ENCODE results near the gene TRIM13. TPM values are rescaled to one million over a fixed set of nuclear protein-coding genes. Genes with fewer than 3 reads are reported as not detected.

Gene TRIM13
- total and polyA plus RNA-seq, 2 of the 13 experiments (the other 11 are each of a cell fraction or from before 2014, with no cell fraction given): 22.0 to 24.4 TPM

DNA sequence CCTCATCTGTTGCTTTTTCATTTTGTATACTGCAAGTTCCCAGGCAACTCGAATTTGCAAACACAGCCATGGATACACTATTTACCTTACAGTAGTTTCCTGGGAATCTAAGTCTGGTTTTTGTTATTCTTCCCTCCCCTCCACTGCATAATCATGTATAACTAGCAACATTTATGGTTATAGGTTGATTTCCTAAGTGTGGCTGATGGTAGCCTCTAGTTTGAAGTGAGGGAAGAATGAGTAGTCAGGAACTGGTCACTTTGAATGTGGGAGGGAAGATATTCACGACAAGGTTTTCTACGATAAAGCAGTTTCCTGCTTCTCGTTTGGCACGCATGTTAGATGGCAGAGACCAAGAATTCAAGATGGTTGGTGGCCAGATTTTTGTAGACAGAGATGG, 18.4 kb downstream of the TRIM13 start, which contains the start of gene KCNRG:
Gene KCNRG, plus strand, starts transcription at position 187 of the 400 bp plus-strand sequence. Its CDS starts 50 bp downstream, at position 237.
- H3K4me1 ChIP-seq (ENCODE audit: insufficient read depth, low read length): no peaks in the 10 kb centered on the region
- peaks cover 4 to 20% of the 10 kb centered on the region in 2 experiments; a peak in 4 of 5 replicates for H3K36me3 ChIP-seq (replicated peaks in 1 of 2; ENCODE audit: control insufficient read depth in 1 of 2, insufficient read depth in 2 of 2, low read length in 2 of 2)
- no peak within 1 kb of the TSS for H3K4me3 ChIP-seq (replicated peaks in 1 of 3; ENCODE audit: insufficient read depth in 1 of 3, low read depth in 2 of 3, low read length in 3 of 3)
- no peak for ATAC-seq
- no peak for FAIRE-seq
- WGBS (ENCODE audit: low lambda C conversion rate): 97% methylated on average over 5 of the region's 5 CpGs
- no peak within 1 kb of the TSS for H3K4me2 ChIP-seq (ENCODE audit: low read depth, low read length)
- intact Hi-C loops (cut with micrococcal nuclease; ENCODE audit: unreplicated experiment) (no loop called here), in situ Hi-C loops (cut with HindIII; ENCODE audit: extremely low pct_ligation_motif_present, low pct_unique_long_range_greater_than_20kb) (no loop called here)
- ChIA-PET CTCF (ENCODE audit: low intra/inter-chr PET ratio, low total read pairs) (no interaction called here), POLR2A (interaction anchor here (1.3 kb wide), 1 partner anchor 18 kb away, joined by 9 read pairs; the partner anchor contains the start of gene TRIM13)
- no peaks in the 10 kb centered on the region for H4K20me1 ChIP-seq (ENCODE audit: insufficient read depth, low read length)
- no peak within 1 kb of the TSS for H2AFZ ChIP-seq (ENCODE audit: low read length)
- no TSS peak for BruUV-seq (replicated peaks)
- no peak within 1 kb of the TSS for H3K9ac ChIP-seq (ENCODE audit: insufficient read depth, low read depth, low read length)
- no peak for TF ChIP-seq SMC3 (IDR thresholded peaks at IDR 0.05; ENCODE audit: low read length)
- TF ChIP-seq ZNF724P (CRISPR knock-in tag; IDR thresholded peaks at IDR 0.05; ENCODE audit: borderline replicate concordance): no peak
- peaks cover 6% of the 10 kb centered on the region for H3K79me2 ChIP-seq (ENCODE audit: insufficient read depth, low read length)
- no peak within 1 kb of the TSS for H3K27ac ChIP-seq (ENCODE audit: extremely low read length, insufficient read depth, low read length)
- H3K27me3 ChIP-seq (ENCODE audit: control insufficient read depth in 1 of 2, insufficient read depth in 2 of 2, low read length in 2 of 2): no peaks in the 10 kb centered on the region
- no peak for DNase-seq (ENCODE audit: low spot score)
- H3K9me3 ChIP-seq (ENCODE audit: low read length): no peaks in the 10 kb centered on the region

DNA sequence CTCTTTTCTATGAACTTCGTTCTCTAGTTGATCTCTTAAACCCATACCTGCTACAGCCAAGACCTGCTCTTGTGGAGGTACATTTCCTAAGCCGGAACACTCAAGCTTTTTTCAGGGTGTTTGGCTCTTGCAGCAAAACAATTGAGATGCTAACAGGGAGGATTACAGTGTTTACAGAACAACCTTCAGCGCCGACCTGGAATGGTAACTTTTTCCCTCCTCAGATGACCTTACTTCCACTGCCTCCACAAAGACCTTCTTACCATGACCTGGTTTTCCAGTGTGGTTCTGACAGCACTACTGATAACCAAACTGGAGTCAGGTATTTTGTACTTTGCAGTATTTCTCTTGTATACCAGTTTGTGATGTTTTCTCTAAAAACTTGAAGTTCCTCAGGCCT, 18.9 kb downstream of the TRIM13 start:
- WGBS (ENCODE audit: low lambda C conversion rate): 93% methylated on average over 4 of the region's 4 CpGs
- Histone ChIP-seq H3K4me2 (ENCODE audit: low read depth, low read length) (no peak overlapping the region), H3K9ac (ENCODE audit: insufficient read depth, low read depth, low read length) (no peak overlapping the region), H3K4me1 (ENCODE audit: insufficient read depth, low read length) (no peaks in the 10 kb centered on the region), H3K27me3 (ENCODE audit: control insufficient read depth in 1 of 2, insufficient read depth in 2 of 2, low read length in 2 of 2) (no peaks in the 10 kb centered on the region), H2AFZ (ENCODE audit: low read length) (no peak overlapping the region), H3K27ac (ENCODE audit: extremely low read length, insufficient read depth, low read length) (no peak overlapping the region), H3K4me3 (replicated peaks in 1 of 3; ENCODE audit: insufficient read depth in 1 of 3, low read depth in 2 of 3, low read length in 3 of 3) (no peak overlapping the region), H4K20me1 (ENCODE audit: insufficient read depth, low read length) (no peaks in the 10 kb centered on the region), H3K36me3 (replicated peaks in 1 of 2; ENCODE audit: control insufficient read depth in 1 of 2, insufficient read depth in 2 of 2, low read length in 2 of 2) (peaks cover 4 to 18% of the 10 kb centered on the region in 2 experiments; a peak in 4 of 5 replicates), H3K9me3 (ENCODE audit: low read length) (no peaks in the 10 kb centered on the region), H3K79me2 (ENCODE audit: insufficient read depth, low read length) (peaks cover 6% of the 10 kb centered on the region)
- ChIA-PET POLR2A (no interaction called here), CTCF (ENCODE audit: low intra/inter-chr PET ratio, low total read pairs) (no interaction called here)
- ATAC-seq (no peak), DNase-seq (ENCODE audit: low spot score) (no peak), FAIRE-seq (no peak)
- in situ Hi-C loops (cut with HindIII; ENCODE audit: extremely low pct_ligation_motif_present, low pct_unique_long_range_greater_than_20kb) (no loop called here), intact Hi-C loops (cut with micrococcal nuclease; ENCODE audit: unreplicated experiment) (no loop called here)
- BruUV-seq (replicated peaks): no TSS peak
- no peak for TF ChIP-seq NR2C2 (CRISPR knock-in tag; IDR thresholded peaks at IDR 0.05; ENCODE audit: borderline replicate concordance)
- TF ChIP-seq FOXJ3 (CRISPR knock-in tag; IDR thresholded peaks at IDR 0.05; ENCODE audit: borderline replicate concordance): no peak
- TF ChIP-seq ZNF556 (CRISPR knock-in tag; IDR thresholded peaks at IDR 0.05; ENCODE audit: borderline replicate concordance): no peak
- TF ChIP-seq JUNB (CRISPR knock-in tag; IDR thresholded peaks at IDR 0.05; ENCODE audit: borderline replicate concordance): no peak
- no peak for TF ChIP-seq ZFP91 (CRISPR knock-in tag; IDR thresholded peaks at IDR 0.05; ENCODE audit: borderline replicate concordance)
- no peak for TF ChIP-seq ZNF678 (CRISPR knock-in tag; IDR thresholded peaks at IDR 0.05)
- no peak for TF ChIP-seq ARNT (IDR thresholded peaks at IDR 0.05)
- TF ChIP-seq, protein P1, sequence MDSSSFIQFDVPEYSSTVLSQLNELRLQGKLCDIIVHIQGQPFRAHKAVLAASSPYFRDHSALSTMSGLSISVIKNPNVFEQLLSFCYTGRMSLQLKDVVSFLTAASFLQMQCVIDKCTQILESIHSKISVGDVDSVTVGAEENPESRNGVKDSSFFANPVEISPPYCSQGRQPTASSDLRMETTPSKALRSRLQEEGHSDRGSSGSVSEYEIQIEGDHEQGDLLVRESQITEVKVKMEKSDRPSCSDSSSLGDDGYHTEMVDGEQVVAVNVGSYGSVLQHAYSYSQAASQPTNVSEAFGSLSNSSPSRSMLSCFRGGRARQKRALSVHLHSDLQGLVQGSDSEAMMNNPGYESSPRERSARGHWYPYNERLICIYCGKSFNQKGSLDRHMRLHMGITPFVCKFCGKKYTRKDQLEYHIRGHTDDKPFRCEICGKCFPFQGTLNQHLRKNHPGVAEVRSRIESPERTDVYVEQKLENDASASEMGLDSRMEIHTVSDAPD (CRISPR knock-in tag; IDR thresholded peaks at IDR 0.05): no peak
- TF ChIP-seq HMGXB4 (CRISPR knock-in tag; IDR thresholded peaks at IDR 0.05; ENCODE audit: borderline replicate concordance in 1 of 2, low read depth in 1 of 2): no peak
- TF ChIP-seq MED8 (CRISPR knock-in tag; IDR thresholded peaks at IDR 0.05; ENCODE audit: insufficient replicate concordance): no peak
- no peak for TF ChIP-seq ZNF781 (CRISPR knock-in tag; IDR thresholded peaks at IDR 0.05; ENCODE audit: borderline replicate concordance, not compliant biosample characterization)
- no peak for TF ChIP-seq ZNF776 (CRISPR knock-in tag; IDR thresholded peaks at IDR 0.05)
